ENCODE measurements around the gene SHKBP1. TPM values are rescaled to one million over a fixed set of nuclear protein-coding genes. Genes with fewer than 3 reads are reported as not detected.
A peak's percentile ranks its signal among the peaks of the same experiment; 100 is the strongest.

SHKBP1 gene
- total and polyA plus RNA-seq, 2 of the 8 experiments (the other 6 are each of a cell fraction or from before 2014, with no cell fraction given) = 74.6 to 98.8 TPM

DNA sequence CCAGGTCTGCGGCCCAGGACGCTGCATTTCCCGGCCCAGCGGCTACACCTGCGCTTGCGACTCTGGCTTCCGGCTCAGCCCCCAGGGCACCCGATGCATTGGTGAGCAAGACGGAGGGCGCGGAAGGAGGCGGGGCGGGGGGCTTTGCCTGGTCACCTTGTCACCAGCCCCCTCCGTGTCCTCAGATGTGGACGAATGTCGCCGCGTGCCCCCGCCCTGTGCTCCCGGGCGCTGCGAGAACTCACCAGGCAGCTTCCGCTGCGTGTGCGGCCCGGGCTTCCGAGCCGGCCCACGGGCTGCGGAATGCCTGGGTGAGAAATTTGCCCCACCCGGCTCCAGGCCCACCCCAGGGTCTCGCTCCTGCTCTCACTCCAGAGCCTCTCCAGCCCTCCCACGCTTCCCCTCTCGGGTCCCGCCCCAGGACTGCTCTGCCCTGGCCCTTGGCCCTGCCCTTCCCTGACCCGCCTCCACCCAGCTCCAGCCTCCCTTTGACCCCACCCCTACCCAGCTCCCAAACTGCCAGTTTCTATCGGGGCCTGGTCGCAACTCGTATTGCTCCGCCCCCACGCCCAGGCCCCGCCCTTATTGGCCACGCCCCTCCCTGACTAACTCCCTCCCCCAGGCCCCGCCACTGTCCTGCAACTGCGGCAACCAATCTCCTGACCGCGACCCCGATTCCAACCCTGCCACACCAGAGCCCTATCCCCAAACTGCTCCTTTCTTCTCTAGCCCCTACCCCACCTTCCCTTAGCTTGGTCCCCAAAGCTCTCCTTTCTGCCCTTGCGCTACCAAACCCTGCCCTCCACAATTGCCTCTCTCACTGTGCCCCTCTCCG lies 33.1 kb downstream of the SHKBP1 start (continued):
- TF ChIP-seq RFX5 (IDR thresholded peaks at IDR 0.05; ENCODE audit: borderline replicate concordance, low read depth, low read length) = no peak
- no peak for TF ChIP-seq CTBP2 (IDR thresholded peaks at IDR 0.05; ENCODE audit: borderline replicate concordance, insufficient read depth, insufficient read length, low read length)
- TF ChIP-seq CHD2 (IDR thresholded peaks at IDR 0.05; ENCODE audit: low read length) = no peak
- TF ChIP-seq, protein P1, sequence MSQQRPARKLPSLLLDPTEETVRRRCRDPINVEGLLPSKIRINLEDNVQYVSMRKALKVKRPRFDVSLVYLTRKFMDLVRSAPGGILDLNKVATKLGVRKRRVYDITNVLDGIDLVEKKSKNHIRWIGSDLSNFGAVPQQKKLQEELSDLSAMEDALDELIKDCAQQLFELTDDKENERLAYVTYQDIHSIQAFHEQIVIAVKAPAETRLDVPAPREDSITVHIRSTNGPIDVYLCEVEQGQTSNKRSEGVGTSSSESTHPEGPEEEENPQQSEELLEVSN (IDR thresholded peaks at IDR 0.05) = peak; percentile 23; the same call in 1 of the 2 replicates
- TF ChIP-seq ZNF274 (IDR thresholded peaks at IDR 0.05; ENCODE audit: borderline replicate concordance, extremely low read depth, low read length) = no peak
- no peak for TF ChIP-seq KDM4A (IDR thresholded peaks at IDR 0.05; ENCODE audit: low read depth, low read length, severe bottlenecking)
- no peak for TF ChIP-seq POLR2AphosphoS5 (IDR thresholded peaks at IDR 0.05; ENCODE audit: low read depth, low read length)
